Motor neuron (in vitro differentiated cells): Measurements from ENCODE around the gene DPF3. TPM values are rescaled to one million over a fixed set of nuclear protein-coding genes. Genes with fewer than 3 reads are reported as not detected.

ENCODE experiments used
- ATAC-seq, 8 experiments: fragments of 200-7000 bp; cut with Tn5 transposase; replicated peaks in 6 of 8; 2 replicates each; pipeline ENCODE4 v1.8.0; 2021; ENCODE audit warnings: mild to moderate bottlenecking in 8 of 8, moderate library complexity in 8 of 8
- H3K27ac ChIP-seq, 2 donors: fragments of 250-450 bp; sonication (Bioruptor Pico); 2 replicates each; pipeline ENCODE4 v1.9.0; 2021; ENCODE audit warnings: antibody characterized with exemption in 2 of 2, mild to moderate bottlenecking in 2 of 2, moderate library complexity in 1 of 2
- H3K4me1 ChIP-seq, 2 donors: fragments of 250-450 bp; sonication (Bioruptor Pico); replicated peaks in 1 of 2; 2 replicates each; pipeline ENCODE4 v1.6.1; 2021; ENCODE audit warnings: antibody characterized with exemption in 2 of 2, mild to moderate bottlenecking in 2 of 2, moderate library complexity in 1 of 2
- H3K4me3 ChIP-seq, 5 donors: fragments of 250-450 bp; sonication (Bioruptor Pico); 2 replicates each; pipeline ENCODE4 v1.9.0; 2021; ENCODE audit warnings: antibody characterized with exemption in 5 of 5, mild to moderate bottlenecking in 5 of 5, moderate library complexity in 4 of 5
- WGBS, 10 experiments: fragments of 450-650 bp; shearing (Covaris generic); methylation state at CpG; one replicate each; pipeline ENCODE4 v1.0.0; 2022; 5-methylcytosine and 5-hydroxymethylcytosine counted together
- in situ Hi-C, 9 experiments: fragments of 400-800 bp; cut with MboI; loops; one replicate each; pipeline ENCODE4 v1.15.0; 2021; ENCODE audit warnings: low sequenced_read_pairs in 9 of 9, low pct_unique_long_range_greater_than_20kb in 2 of 9; ENCODE audit not compliant: unreplicated experiment in 9 of 9
- total RNA-seq, 8 experiments: library from RNA; unstranded; fragments of 300-600 nt; gene quantifications; 2 replicates each; pipeline versions ENCODE4 v1.2.3 to v1.2.4, GENCODE V29; 2022

The DPF3 gene
- total RNA-seq, 8 experiments from 2014 or later = 5.0 to 10.8 (median 8.6) TPM

DNA sequence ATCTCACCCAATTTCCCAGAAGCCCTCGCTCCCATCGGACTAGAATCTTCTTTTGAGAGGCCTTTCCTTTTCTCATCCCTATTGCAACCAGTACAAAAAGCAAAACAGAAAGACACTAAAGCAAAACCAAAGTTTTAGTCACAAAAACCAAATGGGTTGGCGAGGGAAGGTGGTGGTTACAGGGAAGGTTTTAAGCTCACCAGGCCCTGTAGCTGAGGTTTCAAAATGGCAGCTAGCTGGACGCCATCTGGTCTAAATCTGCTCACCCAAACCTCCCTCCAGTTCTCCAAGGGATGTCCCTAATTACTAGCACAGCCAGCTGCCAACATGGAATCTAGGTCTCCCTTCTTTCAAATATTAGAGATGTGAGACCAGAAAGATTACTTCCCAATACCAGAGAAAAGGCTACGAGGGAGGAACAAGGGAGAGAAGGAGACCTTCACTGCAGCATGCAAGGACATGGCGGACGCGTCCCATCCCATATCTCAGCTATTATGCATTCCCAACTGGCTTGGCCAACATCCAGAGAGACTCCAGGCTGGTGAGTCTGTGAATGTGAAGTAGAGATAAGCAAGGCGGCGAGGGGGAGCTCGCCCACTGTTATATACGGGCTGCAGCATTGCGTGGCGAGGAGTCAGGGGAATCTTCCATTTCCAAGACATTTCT is 70.8 kb downstream of the DPF3 start:
- in situ Hi-C loops = no loop called here

DNA sequence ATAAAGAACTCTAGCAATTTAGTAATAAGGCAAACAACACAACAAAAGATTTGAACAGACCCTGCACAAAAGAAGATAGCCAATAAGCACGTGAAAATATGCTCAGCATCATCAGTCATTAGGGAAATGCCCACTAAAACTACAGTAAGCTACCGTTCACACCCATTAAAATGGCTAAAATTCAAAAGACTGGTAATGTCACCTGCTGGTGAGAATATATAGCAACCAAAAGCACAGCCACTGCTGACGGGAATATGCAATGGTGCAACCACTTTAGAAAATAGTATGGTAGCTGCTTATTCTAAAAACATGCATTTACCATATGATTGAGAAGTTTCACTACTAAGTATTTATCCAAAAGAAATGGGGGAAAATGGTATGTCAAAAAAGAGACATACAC is 74.9 kb downstream of the DPF3 start:
- Histone ChIP-seq H3K4me3 (no peak overlapping the region), H3K27ac (no peak overlapping the region), H3K4me1 (no peaks in the 10 kb centered on the region)
- WGBS, 10 experiments = 49 to 100% (median 100%) methylated on average over 1 to 3 of the region's 3 CpGs
- in situ Hi-C loops = no loop called here
- ATAC-seq = no peak

More for the DNA sequence above, 70.8 kb downstream of the DPF3 start:
- Histone ChIP-seq H3K4me3 (no peak overlapping the region), H3K27ac (no peak overlapping the region), H3K4me1 (peaks cover 0 to 8% of the 10 kb centered on the region in 2 donors)
- 68 to 99% (median 95%) methylated on average over 2 to 12 of the region's 14 CpGs; no CpG with 5 or more reads in 1 of the 10 experiments for WGBS, 10 experiments
- ATAC-seq = no peak

DNA sequence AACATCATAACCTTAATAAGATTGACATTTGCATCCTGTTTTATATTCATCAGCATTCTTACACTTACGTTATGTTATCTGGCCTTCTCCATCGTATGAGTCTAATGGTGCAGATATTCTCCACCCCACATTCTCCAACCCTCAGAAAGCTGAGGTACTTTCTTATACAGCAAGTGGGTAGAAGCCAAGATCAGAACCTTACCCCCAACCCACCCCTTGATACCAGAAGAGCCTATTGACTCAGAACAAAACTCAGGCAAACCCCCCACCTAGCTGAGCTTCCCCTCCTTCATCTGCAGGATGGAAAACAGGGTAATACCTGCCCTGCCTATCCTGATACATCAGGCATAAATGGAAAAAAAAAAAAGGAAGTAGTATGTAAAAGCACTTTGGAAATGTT is 77.6 kb downstream of the DPF3 start:
- in situ Hi-C loops = no loop called here
- 0 to 100% (median 60%) methylated on average over 1 to 2 of the region's 2 CpGs; no CpG with 5 or more reads in 4 of the 10 experiments for WGBS, 10 experiments
- no peak overlapping the region for H3K27ac ChIP-seq
- no peak overlapping the region for H3K4me3 ChIP-seq
- ATAC-seq = peak in 3 of 8 experiments; percentile 7 to 44 (median 21)
- no peaks in the 10 kb centered on the region for H3K4me1 ChIP-seq

DNA sequence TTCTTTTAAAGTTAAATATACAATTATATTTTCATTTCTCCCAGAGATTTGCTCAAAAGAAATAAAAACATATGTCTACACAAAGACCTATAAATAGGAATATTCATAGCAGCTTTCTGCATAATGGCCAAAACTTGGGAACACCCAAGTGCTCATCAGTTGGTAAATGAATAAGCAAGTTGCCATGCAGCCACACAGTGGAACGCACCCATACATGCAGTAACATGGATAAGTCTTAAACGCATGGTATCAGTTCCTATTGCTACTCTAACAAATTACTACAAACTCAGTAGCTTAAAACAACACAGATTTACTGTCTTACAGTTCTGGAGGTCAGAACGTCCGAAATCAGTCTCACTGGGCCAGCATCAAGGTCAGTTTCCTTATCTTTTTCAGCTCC is 78.5 kb downstream of the DPF3 start:
- in situ Hi-C loops = no loop called here
- WGBS, 10 experiments = 0 to 95% (median 50%) methylated on average over 1 to 4 of the region's 4 CpGs; no CpG with 5 or more reads in 1 of the 10 experiments
- Histone ChIP-seq H3K4me1 (no peaks in the 10 kb centered on the region), H3K27ac (no peak overlapping the region), H3K4me3 (no peak overlapping the region)
- peak in 3 of 8 experiments; percentile 83 to 90 (median 88) for ATAC-seq

DNA sequence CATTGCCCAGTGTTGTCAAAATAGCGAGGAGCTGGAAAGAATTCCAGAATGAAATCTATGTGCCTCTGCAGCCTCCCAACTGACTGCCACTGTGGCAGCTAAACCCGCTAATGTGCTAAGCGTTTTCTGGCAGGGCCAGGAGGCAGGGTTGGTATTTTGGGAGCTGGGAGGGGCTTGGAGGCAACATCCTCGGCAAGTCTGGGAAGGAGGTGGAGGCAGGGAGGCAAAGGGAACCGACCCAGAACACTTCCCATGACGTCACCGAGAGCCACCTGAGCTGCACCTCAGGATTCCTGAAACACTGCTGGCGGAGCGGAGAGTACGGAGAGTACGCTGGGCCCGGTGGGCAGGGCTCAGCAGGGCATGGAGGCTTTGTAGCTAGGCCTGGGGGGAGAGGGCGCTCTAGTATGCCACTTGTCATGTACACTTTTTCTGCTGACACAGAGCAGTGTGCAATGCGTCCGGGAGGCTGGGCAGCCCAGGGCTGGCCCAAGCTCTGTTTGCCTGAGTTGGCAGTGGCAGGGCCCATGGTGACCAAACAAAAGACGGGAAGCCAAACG is 81.5 kb downstream of the DPF3 start:
- Histone ChIP-seq H3K4me3 (no peak overlapping the region), H3K27ac (no peak overlapping the region), H3K4me1 (no peaks in the 10 kb centered on the region)
- in situ Hi-C loops = no loop called here
- 60 to 85% (median 71%) methylated on average over 1 to 10 of the region's 17 CpGs; no CpG with 5 or more reads in 6 of the 10 experiments for WGBS, 10 experiments
- peak in 6 of 8 experiments; percentile 9 to 95 (median 56) for ATAC-seq

DNA sequence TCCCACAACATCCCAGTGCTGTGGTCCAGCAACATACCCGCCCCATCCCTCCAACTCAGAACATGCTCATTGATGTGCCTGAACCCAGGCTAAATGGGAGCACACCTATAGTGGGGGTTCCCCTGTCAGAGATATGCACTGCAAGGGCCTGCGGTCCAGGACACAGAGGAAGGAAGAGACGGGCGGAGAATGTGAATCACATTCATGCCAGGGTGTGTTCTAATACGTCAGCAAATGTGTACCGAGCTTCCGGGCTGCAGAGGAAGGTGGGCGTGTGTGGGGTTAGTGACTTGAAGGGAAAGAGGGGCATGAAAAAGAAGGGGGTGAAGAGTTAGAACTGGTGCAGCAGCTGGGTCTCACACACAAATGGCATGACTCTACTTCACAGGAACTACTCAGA is 83.7 kb downstream of the DPF3 start:
- WGBS, 10 experiments = 0 to 100% (median 80%) methylated on average over 1 to 5 of the region's 8 CpGs; no CpG with 5 or more reads in 3 of the 10 experiments

DNA sequence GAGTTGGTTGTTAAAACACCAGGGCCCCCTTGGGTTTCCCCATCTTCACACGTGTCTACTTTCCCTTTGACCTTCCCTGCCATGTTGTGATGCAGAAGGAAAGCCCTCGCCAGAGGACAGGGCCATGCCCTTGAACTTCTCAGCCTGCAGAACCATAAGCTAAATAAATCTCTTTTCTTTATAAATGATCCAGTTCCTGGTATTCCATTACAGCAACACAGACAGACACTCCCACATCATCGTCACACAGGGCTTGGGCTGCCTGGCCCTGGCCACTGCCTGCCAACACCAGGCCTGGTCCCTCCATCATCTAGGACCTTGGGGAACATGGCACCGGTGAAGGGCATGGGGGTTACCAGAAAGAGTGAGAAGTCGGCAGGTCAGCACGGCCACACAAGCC is 84.8 kb downstream of the DPF3 start:
- 22 to 94% (median 79%) methylated on average over 2 to 3 of the region's 6 CpGs; no CpG with 5 or more reads in 4 of the 10 experiments for WGBS, 10 experiments
- in situ Hi-C loops = no loop called here
- peak in 1 of 8 experiments; percentile 17 for ATAC-seq
- no peak overlapping the region for H3K4me3 ChIP-seq
- peaks cover 7 to 10% of the 10 kb centered on the region in 2 donors for H3K4me1 ChIP-seq
- H3K27ac ChIP-seq = no peak overlapping the region

More for the DNA sequence above, 83.7 kb downstream of the DPF3 start:
- H3K27ac ChIP-seq = no peak overlapping the region
- H3K4me3 ChIP-seq = no peak overlapping the region
- no peaks in the 10 kb centered on the region for H3K4me1 ChIP-seq
- peak in 2 of 8 experiments; percentile 67 to 70 for ATAC-seq
- in situ Hi-C loops = no loop called here

DNA sequence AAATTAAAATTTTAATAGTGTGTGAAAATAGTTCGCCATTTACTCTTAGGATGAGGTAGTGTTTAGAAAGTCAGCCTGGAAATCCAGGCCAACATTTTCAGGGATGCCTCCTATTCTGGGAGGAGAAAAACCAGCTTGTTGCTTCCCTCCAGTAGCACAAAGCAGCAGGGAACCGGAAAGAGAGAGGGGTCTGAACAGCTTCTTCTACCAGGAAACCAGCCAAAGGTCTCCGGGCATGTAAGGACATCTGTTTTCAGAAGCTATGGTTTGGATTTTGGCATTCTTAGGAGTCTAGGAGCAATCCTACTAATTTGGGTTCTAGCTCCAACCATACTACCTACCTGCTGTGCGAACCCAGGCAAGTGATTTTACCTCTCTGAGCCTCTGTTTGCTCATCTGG is 85.3 kb downstream of the DPF3 start:
- no peak for ATAC-seq
- in situ Hi-C loops = no loop called here
- WGBS, 10 experiments = 50 to 100% (median 92%) methylated on average over 1 to 4 of the region's 4 CpGs; no CpG with 5 or more reads in 2 of the 10 experiments
- Histone ChIP-seq H3K4me1 (peaks cover 12 to 14% of the 10 kb centered on the region in 2 donors), H3K27ac (no peak overlapping the region), H3K4me3 (no peak overlapping the region)

DNA sequence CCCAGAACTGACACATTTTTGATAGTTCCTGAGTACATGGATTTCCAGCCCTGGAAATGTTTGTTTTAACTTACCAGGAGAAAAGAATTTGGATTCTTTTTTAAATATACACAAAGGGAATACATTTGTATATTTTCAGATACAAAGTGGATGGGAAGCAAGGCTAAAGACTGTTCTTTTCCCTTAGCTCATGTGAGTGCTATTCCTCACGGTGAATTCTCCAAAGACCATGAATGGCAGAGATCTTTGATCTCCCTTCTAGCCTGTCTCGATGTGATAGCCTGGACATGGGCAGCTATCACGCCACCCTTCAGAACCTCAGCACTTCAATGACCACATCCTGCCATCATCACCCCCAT is 91.3 kb downstream of the DPF3 start:
- Histone ChIP-seq H3K27ac (no peak overlapping the region), H3K4me1 (peaks cover 13 to 14% of the 10 kb centered on the region in 2 donors), H3K4me3 (no peak overlapping the region)
- in situ Hi-C loops = no loop called here
- WGBS, 10 experiments = 51 to 100% (median 83%) methylated on average over 1 to 3 of the region's 3 CpGs; no CpG with 5 or more reads in 3 of the 10 experiments
- ATAC-seq = no peak

DNA sequence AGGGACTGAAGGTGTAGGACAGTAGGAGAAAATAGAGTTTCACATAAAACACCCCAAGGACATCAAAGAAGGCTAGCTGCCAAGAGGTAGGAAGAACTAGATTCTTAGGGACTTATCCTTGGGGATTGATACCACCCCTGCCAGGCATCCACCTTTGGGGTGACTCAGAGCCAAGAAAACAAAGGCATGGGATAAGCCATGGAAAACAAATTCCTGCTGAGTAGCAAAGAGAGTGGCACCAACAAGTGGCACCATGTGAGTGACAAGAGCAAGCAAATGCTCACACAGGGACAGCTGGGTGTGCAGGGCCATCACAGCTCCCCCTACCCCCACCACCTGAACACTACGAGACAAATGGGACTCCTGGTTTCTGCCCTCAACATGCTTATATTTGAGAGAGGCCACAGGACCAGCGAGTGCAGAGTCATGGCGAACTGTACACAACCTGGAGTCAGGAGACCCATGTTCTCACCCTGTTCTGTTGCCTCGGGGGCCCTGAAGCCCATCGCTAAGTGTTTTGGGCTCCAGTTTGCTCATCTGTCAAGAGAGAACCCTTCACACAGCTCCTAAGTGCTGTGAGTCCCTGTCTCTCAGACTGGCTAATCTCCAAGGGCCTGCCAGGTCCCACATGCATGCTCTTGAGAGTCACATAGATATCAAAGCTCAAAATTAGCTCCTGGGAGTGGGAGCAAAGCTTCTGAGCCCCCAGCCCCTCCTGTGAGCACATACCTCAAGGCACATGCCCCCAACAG is 91.9 kb downstream of the DPF3 start:
- Histone ChIP-seq H3K4me1 (peaks cover 13 to 14% of the 10 kb centered on the region in 2 donors), H3K27ac (no peak overlapping the region), H3K4me3 (no peak overlapping the region)
- ATAC-seq = no peak
- 73 to 100% (median 100%) methylated on average over 1 to 2 of the region's 5 CpGs; no CpG with 5 or more reads in 7 of the 10 experiments for WGBS, 10 experiments
- in situ Hi-C loops = no loop called here

DNA sequence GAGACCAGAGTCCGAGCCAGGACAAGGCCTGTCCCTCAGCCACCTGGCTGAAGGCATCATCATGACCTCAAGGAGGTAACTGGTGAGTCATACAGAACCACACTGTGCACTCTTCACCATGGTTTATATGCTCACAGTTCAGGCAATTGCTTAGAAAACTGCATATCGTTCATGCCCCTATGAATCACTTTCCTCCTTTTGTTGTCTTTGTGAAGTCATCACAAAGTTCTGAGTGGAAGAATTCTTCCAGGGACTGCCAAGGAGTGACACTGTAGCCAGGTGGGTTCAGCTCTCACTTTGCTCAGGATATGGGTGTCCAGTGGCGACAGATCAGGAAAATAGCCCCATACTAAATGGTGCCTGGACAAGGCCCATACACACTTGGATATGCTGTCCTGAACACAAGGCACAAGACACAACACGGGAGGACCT is 92.5 kb downstream of the DPF3 start:
- in situ Hi-C loops = no loop called here
- peak in 7 of 8 experiments; percentile 23 to 94 (median 69) for ATAC-seq

DNA sequence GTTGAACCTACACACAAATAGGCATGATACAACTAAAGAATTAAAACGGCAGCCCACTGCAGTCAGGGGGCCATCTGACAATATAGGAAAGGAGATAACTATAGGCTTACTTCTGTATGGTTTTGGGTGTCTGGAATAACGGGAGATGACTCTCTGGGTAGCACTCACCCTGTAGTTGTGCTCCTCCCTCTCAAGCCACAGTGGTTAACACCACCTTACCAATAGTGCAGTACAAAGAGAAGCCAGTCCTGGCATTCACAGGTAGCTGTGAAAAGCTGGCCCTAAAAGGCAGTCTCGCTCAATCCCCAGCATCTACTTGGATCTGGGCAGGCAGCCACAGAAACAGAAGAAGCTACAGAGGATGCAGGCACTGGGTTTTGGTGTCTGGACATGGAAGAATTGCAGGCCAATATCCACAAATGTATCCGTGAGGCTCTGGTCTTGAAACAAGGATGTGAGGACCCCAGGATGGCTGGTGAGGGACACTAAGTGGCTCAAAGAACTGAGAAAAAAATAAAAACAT is 93.0 kb downstream of the DPF3 start:
- Histone ChIP-seq H3K4me1 (peaks cover 17% of the 10 kb centered on the region in 2 donors), H3K27ac (no peak overlapping the region), H3K4me3 (no peak overlapping the region)
- no peak for ATAC-seq
- in situ Hi-C loops = no loop called here
- 9 to 100% (median 65%) methylated on average over 1 to 4 of the region's 4 CpGs; no CpG with 5 or more reads in 1 of the 10 experiments for WGBS, 10 experiments

More for the DNA sequence above, 92.5 kb downstream of the DPF3 start:
- 38 to 92% (median 77%) methylated on average over 1 to 3 of the region's 4 CpGs; no CpG with 5 or more reads in 5 of the 10 experiments for WGBS, 10 experiments
- Histone ChIP-seq H3K27ac (no peak overlapping the region), H3K4me1 (peaks cover 17% of the 10 kb centered on the region in 2 donors), H3K4me3 (no peak overlapping the region)

DNA sequence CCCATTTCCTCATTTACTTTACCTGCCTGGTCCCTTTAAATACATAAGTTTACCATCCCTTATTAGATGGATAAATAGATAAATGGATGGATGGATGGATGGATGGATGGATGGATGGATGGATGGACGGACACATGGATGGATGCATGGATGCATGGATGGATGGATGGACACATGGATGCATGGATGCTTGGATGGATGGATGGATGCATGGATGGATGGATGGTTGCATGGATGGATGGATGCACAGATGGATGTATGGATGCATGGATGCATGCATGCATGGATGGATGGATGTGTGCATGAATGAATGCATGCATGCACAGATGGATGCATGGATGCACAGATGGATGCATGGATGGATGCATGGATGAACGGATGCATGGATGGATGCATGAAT is 93.6 kb downstream of the DPF3 start:
- WGBS, 10 experiments = 47 to 100% (median 88%) methylated on average over 1 to 2 of the region's 2 CpGs; no CpG with 5 or more reads in 1 of the 10 experiments
- no peak overlapping the region for H3K4me3 ChIP-seq
- ATAC-seq = no peak
- no peak overlapping the region for H3K27ac ChIP-seq
- H3K4me1 ChIP-seq = peaks cover 17% of the 10 kb centered on the region in 2 donors
- in situ Hi-C loops = no loop called here
